ENCODE results near the gene BBOX1. TPM values are rescaled to one million over a fixed set of nuclear protein-coding genes. Genes with fewer than 3 reads are reported as not detected.

BBOX1 gene
- total RNA-seq, 1 experiment from 2014 or later: not detected

- ATAC-seq: no peak
- TF ChIP-seq REST (IDR thresholded peaks at IDR 0.05; ENCODE audit: insufficient read depth in 1 of 2, low read depth in 2 of 2, low read length in 1 of 2) (no peak), POLR2AphosphoS5 (IDR thresholded peaks at IDR 0.05; ENCODE audit: low read depth, low read length) (no peak)
- Histone ChIP-seq H3K27me3 (ENCODE audit: control insufficient read depth, insufficient read depth, low read length) (no peaks in the 10 kb centered on the region), H3K4me1 (ENCODE audit: control insufficient read depth, insufficient read depth, low read length) (no peaks in the 10 kb centered on the region), H3K4me3 (ENCODE audit: low read depth in 2 of 2, low read length in 2 of 2) (no peak overlapping the region), H3K9me3 (ENCODE audit: control insufficient read depth, insufficient read depth, low read depth, low read length) (no peaks in the 10 kb centered on the region), H3K36me3 (ENCODE audit: control insufficient read depth, insufficient read depth, low read length) (no peaks in the 10 kb centered on the region), H3K27ac (ENCODE audit: low read length) (no peak overlapping the region)
- intact Hi-C loops (cut with micrococcal nuclease; ENCODE audit: unreplicated experiment): no loop called here
- BruUV-seq (replicated peaks): no TSS peak
- in situ Hi-C loops (cut with HindIII; ENCODE audit: low pct_unique_long_range_greater_than_20kb, low sequenced_read_pairs): no loop called here
- ChIA-PET CTCF (interaction anchor here (0.7 kb wide), 1 partner anchor 50 kb away, joined by 5 read pairs; no protein-coding TSS in a partner anchor), POLR2A (no interaction called here)
- DNase-seq (ENCODE audit: low read depth, low spot score): no peak
Measured at GRCh38 chr11:27025957-27026733, 14.5 kb upstream of the BBOX1 start.

DNA sequence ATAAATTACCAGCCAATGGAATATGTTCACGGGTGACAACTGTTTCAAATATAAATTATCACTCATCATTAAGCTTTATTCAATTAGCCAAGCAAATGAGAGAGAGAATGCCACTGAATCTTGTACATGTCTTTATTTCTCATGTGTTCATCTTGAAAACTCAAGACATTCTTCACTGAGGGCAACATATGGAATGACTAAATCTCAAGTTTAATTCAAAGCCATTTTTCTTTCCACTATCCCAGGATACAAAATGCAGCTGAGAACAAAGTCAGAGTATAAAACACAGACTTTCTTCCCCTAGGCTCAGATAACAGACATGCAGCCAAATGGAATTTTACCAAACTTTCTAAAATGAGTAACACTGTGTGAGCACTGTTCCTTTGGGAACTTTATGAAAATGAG is 12.1 kb upstream of the BBOX1 start:
- Histone ChIP-seq H3K27ac (ENCODE audit: low read length) (no peak overlapping the region), H3K4me3 (ENCODE audit: low read depth in 2 of 2, low read length in 2 of 2) (no peak overlapping the region), H3K27me3 (ENCODE audit: control insufficient read depth, insufficient read depth, low read length) (no peaks in the 10 kb centered on the region), H3K36me3 (ENCODE audit: control insufficient read depth, insufficient read depth, low read length) (no peaks in the 10 kb centered on the region), H3K4me1 (ENCODE audit: control insufficient read depth, insufficient read depth, low read length) (no peaks in the 10 kb centered on the region), H3K9me3 (ENCODE audit: control insufficient read depth, insufficient read depth, low read depth, low read length) (no peaks in the 10 kb centered on the region)
- BruUV-seq (replicated peaks): no TSS peak
- DNase-seq (ENCODE audit: low read depth, low spot score) (no peak), ATAC-seq (no peak)
- in situ Hi-C loops (cut with HindIII; ENCODE audit: low pct_unique_long_range_greater_than_20kb, low sequenced_read_pairs) (no loop called here), intact Hi-C loops (cut with micrococcal nuclease; ENCODE audit: unreplicated experiment) (no loop called here)
- TF ChIP-seq POLR2AphosphoS5 (IDR thresholded peaks at IDR 0.05; ENCODE audit: low read depth, low read length): no peak
- no peak for TF ChIP-seq REST (IDR thresholded peaks at IDR 0.05; ENCODE audit: insufficient read depth in 1 of 2, low read depth in 2 of 2, low read length in 1 of 2)
- TF ChIP-seq SIN3A (IDR thresholded peaks at IDR 0.05; ENCODE audit: borderline replicate concordance, insufficient read depth, low read depth, low read length): no peak
- no peak for TF ChIP-seq TCF7L2 (IDR thresholded peaks at IDR 0.05; ENCODE audit: low read depth, low read length)
- TF ChIP-seq, protein P1, sequence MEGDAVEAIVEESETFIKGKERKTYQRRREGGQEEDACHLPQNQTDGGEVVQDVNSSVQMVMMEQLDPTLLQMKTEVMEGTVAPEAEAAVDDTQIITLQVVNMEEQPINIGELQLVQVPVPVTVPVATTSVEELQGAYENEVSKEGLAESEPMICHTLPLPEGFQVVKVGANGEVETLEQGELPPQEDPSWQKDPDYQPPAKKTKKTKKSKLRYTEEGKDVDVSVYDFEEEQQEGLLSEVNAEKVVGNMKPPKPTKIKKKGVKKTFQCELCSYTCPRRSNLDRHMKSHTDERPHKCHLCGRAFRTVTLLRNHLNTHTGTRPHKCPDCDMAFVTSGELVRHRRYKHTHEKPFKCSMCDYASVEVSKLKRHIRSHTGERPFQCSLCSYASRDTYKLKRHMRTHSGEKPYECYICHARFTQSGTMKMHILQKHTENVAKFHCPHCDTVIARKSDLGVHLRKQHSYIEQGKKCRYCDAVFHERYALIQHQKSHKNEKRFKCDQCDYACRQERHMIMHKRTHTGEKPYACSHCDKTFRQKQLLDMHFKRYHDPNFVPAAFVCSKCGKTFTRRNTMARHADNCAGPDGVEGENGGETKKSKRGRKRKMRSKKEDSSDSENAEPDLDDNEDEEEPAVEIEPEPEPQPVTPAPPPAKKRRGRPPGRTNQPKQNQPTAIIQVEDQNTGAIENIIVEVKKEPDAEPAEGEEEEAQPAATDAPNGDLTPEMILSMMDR (IDR thresholded peaks at IDR 0.05): no peak
- ChIA-PET POLR2A (no interaction called here), CTCF (interaction anchor here (0.6 kb wide), 1 partner anchor 367 kb away, joined by 3 read pairs; no protein-coding TSS in a partner anchor)
